NCI-H2107 (cell line): ENCODE results near the gene DNAJC24.

Source experiments
- DNase-seq: peaks from one replicate; lab custom pipeline; 2025; lab: John Stamatoyannopoulos, UW

Gene DNAJC24

GRCh38 chr11:31415435-31415834 is 45.8 kb downstream of the DNAJC24 start:
- DNase-seq, result no peak

DNA sequence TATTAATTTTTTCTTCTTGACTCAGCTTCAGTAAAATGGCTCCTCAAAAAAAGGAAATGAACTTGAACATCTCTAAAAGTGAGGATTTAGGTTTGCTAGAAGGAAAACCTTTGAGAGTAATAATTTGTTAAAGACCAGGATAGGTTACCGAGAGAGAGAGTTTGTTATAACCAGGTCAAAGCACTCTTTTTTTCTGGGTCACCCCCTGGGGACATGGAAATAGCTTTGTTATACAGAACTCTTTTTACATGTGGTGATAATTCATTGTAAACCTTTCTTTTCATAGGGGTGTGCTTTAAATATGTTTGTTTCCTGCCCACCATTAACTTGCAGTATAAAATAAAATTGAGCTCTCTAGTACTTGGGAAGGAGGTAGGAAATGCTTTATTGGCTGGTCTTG is 47.7 kb downstream of the DNAJC24 start:
- no peak for DNase-seq

DNA sequence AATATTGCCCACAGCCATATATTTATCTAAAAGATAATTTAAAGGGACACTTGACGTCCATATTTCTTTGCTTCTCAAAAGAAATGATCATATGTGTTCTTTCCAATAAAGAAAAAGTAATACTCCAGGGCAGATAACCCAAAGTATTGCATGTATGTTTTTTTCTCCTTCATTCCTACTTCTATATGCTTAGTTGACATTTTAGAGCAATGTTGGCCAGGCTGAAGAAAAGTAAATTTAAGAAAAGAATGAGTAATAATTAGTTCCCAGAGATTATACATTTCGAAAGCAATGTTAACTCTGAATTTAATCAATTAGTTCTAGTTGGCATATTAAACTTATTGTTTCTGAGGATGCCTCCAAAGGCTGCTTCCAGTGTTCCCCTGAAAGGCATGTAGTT is 48.2 kb downstream of the DNAJC24 start:
- no peak for DNase-seq

GRCh38 chr11:31419138-31419537 is 49.5 kb downstream of the DNAJC24 start:
- no peak for DNase-seq

- no peak for DNase-seq
Measured at GRCh38 chr11:31419669-31420068, 50.0 kb downstream of the DNAJC24 start.

GRCh38 chr11:31421820-31422219 is 52.2 kb downstream of the DNAJC24 start:
- DNase-seq, result no peak

DNA sequence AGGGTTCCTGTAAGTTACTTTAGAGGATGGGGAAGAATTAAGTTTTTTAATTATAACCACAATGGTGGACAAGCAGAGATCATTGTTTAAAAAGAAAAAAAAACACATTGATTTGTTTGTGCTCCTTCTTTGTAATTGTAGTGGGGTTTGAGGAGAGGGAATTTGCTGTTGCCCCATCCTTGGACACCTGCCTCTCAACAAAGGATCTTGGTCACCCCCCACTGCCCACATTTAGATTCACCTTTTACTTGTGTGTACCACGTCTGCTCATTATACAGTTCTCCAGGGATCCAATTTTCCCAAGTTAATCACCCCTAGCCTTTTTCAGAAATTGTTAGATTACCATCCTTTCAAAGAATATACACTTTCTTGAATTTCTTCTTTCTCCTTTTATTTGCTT is 53.0 kb downstream of the DNAJC24 start:
- DNase-seq, result no peak

DNA sequence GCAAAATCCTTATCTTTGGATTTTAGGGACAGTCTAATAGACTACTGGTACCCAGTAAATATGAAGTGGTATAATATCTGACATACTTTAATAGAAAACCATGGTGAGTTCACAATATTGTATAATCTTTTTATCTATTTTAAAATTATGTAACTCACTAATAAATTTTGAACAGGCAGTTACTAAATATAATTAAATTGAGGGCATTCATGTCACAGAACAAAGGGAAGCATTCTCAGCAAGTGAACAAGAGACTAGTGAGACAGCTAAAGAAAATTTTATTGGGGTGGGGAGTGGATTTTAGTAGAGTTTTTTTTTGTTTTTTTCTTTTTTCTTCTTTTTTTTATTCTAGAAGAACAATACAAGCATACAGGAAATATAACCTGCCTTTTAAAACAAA is 55.0 kb downstream of the DNAJC24 start:
- DNase-seq, result no peak

DNA sequence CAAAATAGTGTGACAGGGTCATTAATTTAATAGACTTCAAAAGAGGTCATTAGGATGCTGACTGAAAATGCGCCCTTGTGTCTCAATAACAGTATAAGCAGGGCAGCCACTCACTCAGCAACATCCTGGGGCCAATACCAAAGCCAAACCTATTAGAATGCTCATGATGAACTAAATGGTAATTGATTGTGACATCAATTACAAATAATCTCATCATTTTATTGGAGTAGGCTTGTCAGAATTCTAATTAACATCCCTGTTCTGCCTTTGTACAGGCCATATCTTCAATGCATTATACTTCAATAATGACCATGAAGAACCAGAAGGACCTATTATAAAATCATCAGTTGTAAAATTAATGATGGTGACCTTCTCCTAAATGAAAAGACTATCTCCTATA is 64.2 kb downstream of the DNAJC24 start:
- DNase-seq, result no peak

GRCh38 chr11:31437742-31438435 is 68.2 kb downstream of the DNAJC24 start:
- DNase-seq, result no peak

DNA sequence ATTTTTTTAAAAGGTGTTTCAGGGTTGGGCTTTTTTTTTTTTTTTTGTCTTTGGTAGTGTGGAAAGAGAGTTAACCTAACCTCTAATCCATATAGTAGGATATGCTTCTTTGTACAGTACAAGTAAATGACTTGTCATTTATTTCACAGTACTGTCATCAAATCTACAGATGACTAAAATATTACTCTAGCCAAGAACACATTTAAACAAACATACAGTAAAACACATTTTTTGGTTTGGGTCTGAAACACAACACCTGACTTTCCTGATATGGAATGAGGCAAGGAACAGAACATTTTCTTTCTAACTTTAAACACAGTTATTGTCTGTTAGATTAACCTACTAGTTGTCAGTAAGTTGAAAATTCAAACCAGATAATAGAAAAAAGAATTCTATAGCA is 71.6 kb downstream of the DNAJC24 start:
- no peak for DNase-seq

DNA sequence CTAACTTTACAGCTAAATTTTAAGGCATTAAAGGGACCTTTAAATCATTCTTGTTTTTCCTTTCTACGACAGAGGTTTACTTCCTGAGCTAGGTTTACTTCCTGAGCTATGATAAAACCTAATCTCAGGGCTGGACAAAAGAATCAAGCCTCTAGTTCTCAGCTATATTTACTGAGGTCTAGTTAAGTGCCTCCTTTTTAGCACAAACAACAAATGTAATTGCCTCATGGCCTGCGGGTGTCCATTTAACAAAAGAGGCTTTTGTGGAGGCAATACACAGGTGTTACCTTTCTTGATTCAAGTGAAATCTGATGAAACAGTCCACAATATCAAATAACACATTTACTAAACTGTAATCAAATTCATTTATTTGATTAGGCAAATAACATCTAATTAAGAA is 72.4 kb downstream of the DNAJC24 start:
- DNase-seq, result peak; percentile 84

- no peak for DNase-seq
Measured at GRCh38 chr11:31443802-31444201, 74.1 kb downstream of the DNAJC24 start.

GRCh38 chr11:31445621-31446020 is 76.0 kb downstream of the DNAJC24 start:
- no peak for DNase-seq

- no peak for DNase-seq
Measured at GRCh38 chr11:31449040-31449439, 79.4 kb downstream of the DNAJC24 start.

DNA sequence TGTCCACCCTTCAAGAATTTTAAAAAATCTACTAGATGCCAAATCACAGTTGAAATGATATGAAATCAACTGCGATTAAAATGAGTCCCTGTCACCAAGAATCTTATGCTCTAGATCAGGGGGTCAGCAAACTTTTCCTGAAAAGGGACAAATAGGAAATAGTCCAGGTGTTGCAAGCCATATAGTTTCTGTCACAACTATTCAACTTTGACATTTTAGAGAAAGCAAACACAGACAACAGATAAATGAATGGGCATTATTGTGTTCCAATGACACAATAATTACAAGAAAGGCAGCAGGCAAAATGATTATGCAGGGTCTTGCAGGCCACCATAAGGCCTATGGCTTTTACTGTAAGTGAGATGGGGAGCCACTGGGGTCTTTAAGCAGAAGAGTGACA is 81.2 kb downstream of the DNAJC24 start:
- no peak for DNase-seq

- DNase-seq, result no peak
Measured at GRCh38 chr11:31455177-31455576, 85.5 kb downstream of the DNAJC24 start.

- no peak for DNase-seq
Measured at GRCh38 chr11:31464436-31464835, 94.8 kb downstream of the DNAJC24 start.

- no peak for DNase-seq
Measured at GRCh38 chr11:31474083-31474482, 104.4 kb downstream of the DNAJC24 start.

- no peak for DNase-seq
Measured at GRCh38 chr11:31477528-31478222, 108.0 kb downstream of the DNAJC24 start.

DNA sequence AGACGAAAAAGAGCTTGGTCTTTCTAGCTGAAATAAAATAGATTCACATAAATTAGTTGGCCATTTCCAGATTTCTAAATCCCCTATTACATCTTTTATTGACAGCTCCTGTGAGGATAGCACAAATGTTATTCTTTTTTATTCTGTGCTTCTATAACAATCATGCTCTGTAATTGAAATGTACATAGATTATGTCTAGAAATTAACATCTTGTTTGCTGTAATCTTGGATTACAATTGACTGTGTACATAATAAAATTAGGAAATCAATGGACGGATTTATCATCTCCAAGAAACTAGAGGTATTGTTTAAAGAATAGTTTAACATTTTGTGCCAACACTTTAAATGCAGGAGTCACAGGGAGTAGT is 108.5 kb downstream of the DNAJC24 start:
- no peak for DNase-seq

DNA sequence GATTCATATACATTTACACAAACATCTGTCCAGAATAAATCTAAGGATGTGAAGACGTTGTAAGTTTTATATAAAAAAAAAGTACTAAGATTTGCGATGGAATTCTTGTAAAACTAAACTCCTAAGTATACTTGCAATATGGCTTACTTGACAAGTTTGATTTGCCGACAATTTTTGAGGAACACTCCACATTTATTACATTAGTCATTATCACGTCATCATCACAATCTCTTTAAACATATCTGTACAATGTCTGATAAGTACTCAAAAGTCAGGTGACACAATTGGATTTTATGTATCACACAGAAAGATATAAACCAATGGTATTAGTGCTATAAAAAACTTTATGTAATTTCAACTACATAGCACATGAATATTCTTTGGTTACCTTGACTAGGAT is 109.4 kb downstream of the DNAJC24 start:
- no peak for DNase-seq

DNA sequence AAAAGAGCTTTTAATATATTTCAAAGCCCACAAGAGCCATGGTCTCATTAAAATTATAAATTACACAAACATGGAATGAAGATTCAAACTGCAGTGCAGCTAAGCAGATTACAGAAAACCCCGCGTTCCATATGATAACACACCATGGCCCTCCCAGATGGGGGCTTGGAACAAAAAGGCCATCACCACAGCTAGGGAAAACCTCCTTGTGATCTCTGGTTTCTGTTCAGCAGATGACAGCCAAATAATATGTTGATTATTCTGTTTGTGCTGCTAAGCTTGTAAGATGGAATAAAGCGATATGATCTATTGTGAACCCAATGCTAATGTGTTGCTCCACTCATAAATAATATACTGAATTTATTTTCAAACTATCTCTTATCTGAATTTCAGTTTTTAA is 111.3 kb downstream of the DNAJC24 start:
- no peak for DNase-seq
